Lower leg skin (tissue), 3 donors: Measurements from ENCODE around the gene LCE7A.

ENCODE experiments used
- POLR2A ChIP-seq, 2 donors: fragments of 450-650 bp; IDR thresholded peaks; one replicate each; pipeline ENCODE4 v1.6.1; 2016 to 2017; ENCODE audit warnings: antibody characterized with exemption in 2 of 2, mild to moderate bottlenecking in 1 of 2, moderate library complexity in 1 of 2
- TF ChIP-seq, protein P1 (sequence below), 3 donors: fragments of 450-650 bp; IDR thresholded peaks; one replicate each; pipeline ENCODE4 v1.5.1; 2016; ENCODE audit warnings: antibody characterized with exemption in 3 of 3, mild to moderate bottlenecking in 3 of 3, moderate library complexity in 2 of 3

- TF ChIP-seq, protein P1, sequence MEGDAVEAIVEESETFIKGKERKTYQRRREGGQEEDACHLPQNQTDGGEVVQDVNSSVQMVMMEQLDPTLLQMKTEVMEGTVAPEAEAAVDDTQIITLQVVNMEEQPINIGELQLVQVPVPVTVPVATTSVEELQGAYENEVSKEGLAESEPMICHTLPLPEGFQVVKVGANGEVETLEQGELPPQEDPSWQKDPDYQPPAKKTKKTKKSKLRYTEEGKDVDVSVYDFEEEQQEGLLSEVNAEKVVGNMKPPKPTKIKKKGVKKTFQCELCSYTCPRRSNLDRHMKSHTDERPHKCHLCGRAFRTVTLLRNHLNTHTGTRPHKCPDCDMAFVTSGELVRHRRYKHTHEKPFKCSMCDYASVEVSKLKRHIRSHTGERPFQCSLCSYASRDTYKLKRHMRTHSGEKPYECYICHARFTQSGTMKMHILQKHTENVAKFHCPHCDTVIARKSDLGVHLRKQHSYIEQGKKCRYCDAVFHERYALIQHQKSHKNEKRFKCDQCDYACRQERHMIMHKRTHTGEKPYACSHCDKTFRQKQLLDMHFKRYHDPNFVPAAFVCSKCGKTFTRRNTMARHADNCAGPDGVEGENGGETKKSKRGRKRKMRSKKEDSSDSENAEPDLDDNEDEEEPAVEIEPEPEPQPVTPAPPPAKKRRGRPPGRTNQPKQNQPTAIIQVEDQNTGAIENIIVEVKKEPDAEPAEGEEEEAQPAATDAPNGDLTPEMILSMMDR (IDR thresholded peaks at IDR 0.05) = no peak
- no peak for TF ChIP-seq POLR2A (IDR thresholded peaks at IDR 0.05)
Measured at GRCh38 chr1:152817309-152817708, 42.5 kb upstream of the LCE7A start.
